ENCODE results near the gene KCNIP1. TPM values are rescaled to one million over a fixed set of nuclear protein-coding genes. Genes with fewer than 3 reads are reported as not detected.

KCNIP1 gene
- total RNA-seq, 1 experiment from 2014 or later: not detected

GRCh38 chr5:170562166-170562874 lies 58.5 kb downstream of the KCNIP1 start:
- ChIA-PET POLR2A (no interaction called here), RAD21 (ENCODE audit: low non-redundant PET in 1 of 2, low total read pairs in 2 of 2, uncharacterized antibody in 2 of 2, unreplicated experiment in 2 of 2) (no interaction called here), CTCF (no interaction called here)
- TF ChIP-seq TCF7L2 (IDR thresholded peaks at IDR 0.05; ENCODE audit: borderline replicate concordance, extremely low read depth, insufficient read depth, insufficient read length) (no peak), FOSL1 (IDR thresholded peaks at IDR 0.05; ENCODE audit: low read depth) (no peak), CEBPB (IDR thresholded peaks at IDR 0.05; ENCODE audit: low read depth) (no peak), ZNF274 (IDR thresholded peaks at IDR 0.05; ENCODE audit: low read depth, low read length) (no peak), REST (IDR thresholded peaks at IDR 0.05; ENCODE audit: low read depth) (no peak), EZH2 (IDR thresholded peaks at IDR 0.05) (no peak), YY1 (IDR thresholded peaks at IDR 0.05; ENCODE audit: extremely low read depth, insufficient replicate concordance, low read depth, low read length) (no peak), ZFX (IDR thresholded peaks at IDR 0.05) (no peak), JUND (IDR thresholded peaks at IDR 0.05) (no peak), SP1 (IDR thresholded peaks at IDR 0.05; ENCODE audit: low read depth) (no peak), ELF1 (IDR thresholded peaks at IDR 0.05; ENCODE audit: borderline replicate concordance, low read depth) (no peak)
- TF ChIP-seq, protein P1, sequence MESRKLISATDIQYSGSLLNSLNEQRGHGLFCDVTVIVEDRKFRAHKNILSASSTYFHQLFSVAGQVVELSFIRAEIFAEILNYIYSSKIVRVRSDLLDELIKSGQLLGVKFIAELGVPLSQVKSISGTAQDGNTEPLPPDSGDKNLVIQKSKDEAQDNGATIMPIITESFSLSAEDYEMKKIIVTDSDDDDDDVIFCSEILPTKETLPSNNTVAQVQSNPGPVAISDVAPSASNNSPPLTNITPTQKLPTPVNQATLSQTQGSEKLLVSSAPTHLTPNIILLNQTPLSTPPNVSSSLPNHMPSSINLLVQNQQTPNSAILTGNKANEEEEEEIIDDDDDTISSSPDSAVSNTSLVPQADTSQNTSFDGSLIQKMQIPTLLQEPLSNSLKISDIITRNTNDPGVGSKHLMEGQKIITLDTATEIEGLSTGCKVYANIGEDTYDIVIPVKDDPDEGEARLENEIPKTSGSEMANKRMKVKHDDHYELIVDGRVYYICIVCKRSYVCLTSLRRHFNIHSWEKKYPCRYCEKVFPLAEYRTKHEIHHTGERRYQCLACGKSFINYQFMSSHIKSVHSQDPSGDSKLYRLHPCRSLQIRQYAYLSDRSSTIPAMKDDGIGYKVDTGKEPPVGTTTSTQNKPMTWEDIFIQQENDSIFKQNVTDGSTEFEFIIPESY (IDR thresholded peaks at IDR 0.05; ENCODE audit: extremely low read depth, insufficient replicate concordance, low read length): no peak
- no peak overlapping the region for H3K9ac ChIP-seq (ENCODE audit: low read length)
- DNase-seq (ENCODE audit: low read depth, low spot score) (no peak), ATAC-seq (no peak)
- no peaks in the 10 kb centered on the region for H3K79me2 ChIP-seq (ENCODE audit: insufficient read depth, low read length)
- no peaks in the 10 kb centered on the region for H4K20me1 ChIP-seq (ENCODE audit: insufficient read depth)
- H3K36me3 ChIP-seq (ENCODE audit: control insufficient read depth in 1 of 2, insufficient read depth in 2 of 2, low read length in 2 of 2): no peaks in the 10 kb centered on the region
- no peaks in the 10 kb centered on the region for H3K4me1 ChIP-seq (ENCODE audit: control insufficient read depth in 1 of 2, insufficient read depth in 2 of 2, low read length in 2 of 2)
- no peak overlapping the region for H3K4me3 ChIP-seq (replicated peaks in 1 of 2; ENCODE audit: low read depth in 1 of 2, low read length in 2 of 2)
- peaks cover 76% of the 10 kb centered on the region for H3K27me3 ChIP-seq (ENCODE audit: insufficient read depth, low read length)
- intact Hi-C loops (cut with micrococcal nuclease): no loop called here
- no peak overlapping the region for H2AFZ ChIP-seq (ENCODE audit: low read depth, low read length, poor library complexity, severe bottlenecking)
- H3K9me2 ChIP-seq (ENCODE audit: insufficient read depth): no peaks in the 10 kb centered on the region
- no peak overlapping the region for H3K4me2 ChIP-seq (ENCODE audit: low read length)
- no peaks in the 10 kb centered on the region for H3K9me3 ChIP-seq (ENCODE audit: control insufficient read depth in 1 of 2, insufficient read depth in 1 of 2, low read depth in 1 of 2, low read length in 2 of 2)
- BruUV-seq (replicated peaks): no TSS peak
- no peak overlapping the region for H3K27ac ChIP-seq (ENCODE audit: low read depth, low read length)
